HK-2 (cell line): ENCODE data around the gene PPP2R3A.
"Not testable (repeated sequence)": the region's sequence is repeated elsewhere in the genome, so short reads cannot be mapped to it uniquely, and the experiment has no call there.

ENCODE experiments used
- DNase-seq: peaks from one replicate; pipeline ENCODE4 v3.0.0-alpha.2; 2018; ENCODE audit not compliant: unreplicated experiment

PPP2R3A gene

GRCh38 chr3:136149667-136150066 lies 184.1 kb downstream of the PPP2R3A start:
- DNase-seq = no peak

GRCh38 chr3:136151219-136151618 lies 185.7 kb downstream of the PPP2R3A start:
- no peak for DNase-seq

- DNase-seq = no peak
These were observed 186.8 kb downstream of the PPP2R3A start for GRCh38 chr3:136152176-136152843.

- DNase-seq = no peak
These were observed 187.4 kb downstream of the PPP2R3A start for GRCh38 chr3:136152963-136153362.

- DNase-seq = no peak
These were observed 196.0 kb downstream of the PPP2R3A start for GRCh38 chr3:136161516-136161915.

GRCh38 chr3:136162322-136162721 lies 196.8 kb downstream of the PPP2R3A start:
- no peak for DNase-seq

GRCh38 chr3:136163607-136164006 lies 198.1 kb downstream of the PPP2R3A start:
- DNase-seq = not testable (repeated sequence)

GRCh38 chr3:136166507-136166906 lies 201.0 kb downstream of the PPP2R3A start:
- DNase-seq = no peak

- not testable (repeated sequence) for DNase-seq
These were observed 202.7 kb downstream of the PPP2R3A start for GRCh38 chr3:136168236-136168635.

GRCh38 chr3:136171097-136171542 lies 205.6 kb downstream of the PPP2R3A start:
- DNase-seq = no peak

GRCh38 chr3:136173939-136174490 lies 208.5 kb downstream of the PPP2R3A start:
- no peak for DNase-seq

GRCh38 chr3:136177876-136178275 lies 212.3 kb downstream of the PPP2R3A start:
- no peak for DNase-seq

- DNase-seq = no peak
These were observed 216.2 kb downstream of the PPP2R3A start for GRCh38 chr3:136181741-136182140.

GRCh38 chr3:136184703-136185102 lies 219.2 kb downstream of the PPP2R3A start:
- DNase-seq = no peak

GRCh38 chr3:136186344-136186743 lies 220.8 kb downstream of the PPP2R3A start:
- DNase-seq = no peak

- DNase-seq = no peak
These were observed 221.3 kb downstream of the PPP2R3A start for GRCh38 chr3:136186846-136187245.

- no peak for DNase-seq
These were observed 222.3 kb downstream of the PPP2R3A start for GRCh38 chr3:136187868-136188267.

GRCh38 chr3:136189043-136189442 lies 223.5 kb downstream of the PPP2R3A start:
- no peak for DNase-seq

- DNase-seq = no peak
These were observed 224.5 kb downstream of the PPP2R3A start for GRCh38 chr3:136189859-136190617.

- not testable (repeated sequence) for DNase-seq
These were observed 226.7 kb downstream of the PPP2R3A start for GRCh38 chr3:136192195-136192594.

GRCh38 chr3:136192831-136193230 lies 227.3 kb downstream of the PPP2R3A start:
- no peak for DNase-seq

GRCh38 chr3:136193278-136194054 lies 227.9 kb downstream of the PPP2R3A start:
- DNase-seq = no peak
